HG02981 (cell line): ENCODE results near the gene PLA2G2F.
"Not testable (repeated sequence)": the region's sequence is repeated elsewhere in the genome, so short reads cannot be mapped to it uniquely, and the experiment has no call there.

Source experiments
- ATAC-seq: cut with Tn5 transposase; IDR thresholded peaks from one replicate; pipeline ENCODE4 v1.9.1; 2021; ENCODE audit warnings: mild to moderate bottlenecking, moderate library complexity; ENCODE audit not compliant: unreplicated experiment

Gene PLA2G2F

DNA sequence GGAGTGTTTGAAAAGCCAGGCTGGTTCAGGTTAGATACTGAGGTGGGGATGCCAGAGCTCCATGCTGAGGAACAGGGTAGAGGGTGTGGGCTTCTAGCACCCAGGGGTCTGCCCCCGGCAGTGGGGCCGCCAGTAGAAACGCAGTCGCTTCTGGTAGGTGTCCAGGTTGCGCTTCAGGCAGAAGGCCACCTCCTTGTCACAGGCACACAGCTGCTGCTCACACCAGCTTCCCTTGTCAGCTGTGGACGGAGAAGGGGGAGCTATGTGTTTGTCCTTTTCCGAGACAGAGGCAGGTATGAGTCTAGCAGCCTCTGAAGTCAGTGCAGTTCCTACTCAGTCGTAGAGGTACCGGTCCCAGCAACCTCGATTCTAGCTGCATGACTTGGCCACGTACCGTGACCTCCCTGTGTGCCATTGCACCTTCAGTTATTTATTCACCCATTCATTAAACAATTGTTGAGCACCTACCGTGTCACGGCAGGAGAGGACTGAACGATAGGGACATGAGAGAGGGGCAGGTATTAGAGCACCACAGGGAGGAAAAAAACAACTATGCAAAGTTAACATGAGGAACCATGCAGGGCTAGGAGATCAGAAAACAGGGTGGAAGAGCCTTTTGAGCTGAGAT, 25.0 kb upstream of the PLA2G2F start:
- no peak for ATAC-seq

GRCh38 chr1:20115479-20115878, 23.6 kb upstream of the PLA2G2F start:
- ATAC-seq = no peak

- ATAC-seq = no peak
Measured at GRCh38 chr1:20115916-20116315, 23.2 kb upstream of the PLA2G2F start.

DNA sequence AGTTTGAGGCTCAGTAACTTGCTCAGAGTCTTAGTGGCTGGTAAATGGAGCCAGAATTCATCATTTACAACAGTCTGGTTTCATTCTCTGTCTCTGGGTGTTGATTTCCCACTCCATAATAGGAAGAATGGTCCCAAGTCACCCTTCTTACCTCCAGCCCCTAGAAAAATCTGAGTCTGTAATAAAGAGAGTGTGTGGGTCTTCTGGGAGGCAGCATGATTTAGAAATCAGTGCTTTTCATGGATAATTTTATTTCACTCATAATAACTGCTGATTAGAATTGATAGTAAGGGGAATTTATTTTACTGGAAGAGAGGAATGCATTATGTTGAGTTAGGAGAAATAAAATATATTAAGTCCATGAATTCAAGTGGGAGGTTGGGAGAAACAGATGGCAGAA, 21.9 kb upstream of the PLA2G2F start:
- ATAC-seq = no peak

DNA sequence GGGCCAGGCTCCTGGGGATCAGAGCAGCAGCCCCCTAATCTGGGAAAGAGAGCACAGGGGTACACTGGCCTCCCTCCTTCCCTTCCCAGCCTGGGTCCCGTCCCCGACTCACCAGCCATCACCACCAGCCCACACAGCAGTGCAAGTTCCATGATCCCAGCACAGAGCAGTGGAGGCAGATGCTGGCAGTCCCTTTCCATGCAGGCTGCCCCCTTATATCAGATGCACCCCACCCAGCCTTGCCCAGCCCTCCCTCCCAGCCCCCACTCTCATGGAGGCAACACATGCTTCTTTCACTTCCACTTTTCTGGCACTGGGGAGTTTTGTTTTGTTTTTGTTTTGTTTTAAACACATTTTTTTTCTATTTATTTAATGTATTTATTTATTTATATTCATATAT, 19.8 kb upstream of the PLA2G2F start, which contains the start of gene PLA2G2D:
PLA2G2D (minus strand) TSS at position 190 of the 400 bp plus-strand sequence; CDS start at position 152, 38 bp downstream.
- ATAC-seq = no peak

GRCh38 chr1:20120796-20121195, 18.3 kb upstream of the PLA2G2F start:
- ATAC-seq = no peak

GRCh38 chr1:20123722-20124455, 15.2 kb upstream of the PLA2G2F start:
- no peak for ATAC-seq

- no peak for ATAC-seq
Measured at GRCh38 chr1:20124456-20125057, 14.6 kb upstream of the PLA2G2F start.

DNA sequence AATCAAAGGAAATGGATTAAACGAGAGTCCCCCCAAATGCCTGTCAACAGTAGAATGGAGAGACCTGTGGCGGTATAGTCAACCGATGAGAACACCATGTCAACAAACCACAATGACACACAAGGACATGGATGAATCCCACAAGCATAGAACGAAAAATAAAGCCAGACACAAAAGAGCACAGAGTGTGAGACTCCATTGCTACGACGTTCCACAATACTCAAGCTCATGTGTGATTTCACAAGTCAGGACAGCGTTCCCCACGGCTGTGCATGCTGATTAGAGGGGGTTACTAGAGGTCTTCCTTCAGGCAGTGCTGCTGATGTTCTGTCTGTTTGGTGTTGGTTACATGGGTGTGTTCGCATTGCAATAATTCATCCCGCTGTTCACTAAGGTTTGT, 14.0 kb upstream of the PLA2G2F start:
- ATAC-seq = no peak

GRCh38 chr1:20126041-20126805, 12.9 kb upstream of the PLA2G2F start:
- ATAC-seq = peak; percentile 50

DNA sequence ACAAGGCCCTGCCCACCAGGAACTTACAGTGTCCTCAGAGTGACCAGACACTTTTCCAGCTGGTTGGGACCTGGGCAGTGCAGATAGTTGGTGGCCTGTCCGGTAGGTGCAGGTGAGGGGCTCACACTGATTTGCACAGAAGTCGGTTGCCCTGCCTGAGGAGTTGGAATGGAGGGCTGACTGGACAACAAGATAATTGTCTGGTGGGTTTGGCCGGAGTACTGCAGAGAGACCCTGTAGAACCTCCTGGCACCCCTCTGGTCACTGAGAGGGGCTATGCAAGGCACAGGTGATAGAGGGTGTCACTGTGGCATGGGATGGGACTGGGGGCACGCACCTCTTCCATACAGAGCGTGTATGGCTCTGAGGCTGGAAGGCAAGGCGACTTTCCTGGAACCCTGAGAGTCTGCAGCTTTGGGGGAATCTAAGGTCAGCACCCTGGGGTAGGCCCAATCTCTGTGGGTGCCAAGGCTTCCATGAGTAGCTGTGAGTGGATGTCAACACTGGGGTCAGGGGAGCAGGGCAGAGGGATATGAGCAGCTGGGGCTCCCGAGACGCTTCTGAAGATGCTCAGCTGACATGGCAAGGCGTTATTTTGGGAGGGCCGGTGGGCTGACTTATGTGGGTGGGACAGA, 12.2 kb upstream of the PLA2G2F start:
- no peak for ATAC-seq

- not testable (repeated sequence) for ATAC-seq
Measured at GRCh38 chr1:20130518-20130917, 8.6 kb upstream of the PLA2G2F start.

- ATAC-seq = no peak
Measured at GRCh38 chr1:20134995-20135394, 4.1 kb upstream of the PLA2G2F start.

DNA sequence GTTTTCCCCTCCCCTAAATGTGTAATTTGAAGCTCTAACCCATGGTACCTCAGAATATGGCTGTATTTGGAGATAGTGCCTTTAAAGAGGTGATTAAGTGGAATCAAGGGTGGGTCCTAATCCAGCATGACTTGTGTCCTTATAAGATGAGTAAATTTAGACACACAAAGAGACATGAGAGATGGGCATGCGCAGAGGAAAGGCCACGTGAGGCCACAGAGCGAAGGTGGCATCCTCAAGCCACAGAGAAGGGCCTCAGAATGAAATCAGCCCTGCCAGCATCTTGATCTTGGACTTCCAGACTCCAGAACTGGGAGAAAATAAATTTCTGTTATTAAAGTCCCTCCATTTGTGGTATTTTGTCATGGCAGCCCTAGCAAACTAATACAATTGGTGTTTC, 2.9 kb upstream of the PLA2G2F start:
- ATAC-seq = no peak

- no peak for ATAC-seq
Measured at GRCh38 chr1:20137055-20137454, 2.1 kb upstream of the PLA2G2F start.

DNA sequence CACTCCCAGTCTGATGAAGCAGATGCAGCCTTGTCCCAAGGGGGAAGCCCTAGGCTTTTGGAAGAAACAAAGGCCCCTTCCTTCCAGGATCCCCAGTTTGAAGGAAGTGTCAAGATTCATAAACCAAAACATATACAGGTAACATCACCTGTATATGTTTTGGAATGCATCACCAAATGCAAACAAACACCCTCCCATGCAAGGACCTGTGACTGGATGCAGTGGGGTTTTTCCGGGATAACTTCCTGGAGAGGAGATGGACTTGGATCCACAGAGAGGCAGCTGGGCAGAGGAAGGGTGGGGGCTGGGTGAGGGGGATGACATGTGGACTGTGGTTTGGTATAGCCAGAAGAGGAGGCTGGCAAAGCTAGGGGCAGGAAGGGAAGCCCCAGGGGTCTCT, 1.5 kb upstream of the PLA2G2F start:
- no peak for ATAC-seq

- ATAC-seq = no peak
Measured at GRCh38 chr1:20138346-20138745, 777 bp upstream of the PLA2G2F start.

- ATAC-seq = no peak
Measured at GRCh38 chr1:20139776-20140612, 871 bp downstream of the PLA2G2F start.

DNA sequence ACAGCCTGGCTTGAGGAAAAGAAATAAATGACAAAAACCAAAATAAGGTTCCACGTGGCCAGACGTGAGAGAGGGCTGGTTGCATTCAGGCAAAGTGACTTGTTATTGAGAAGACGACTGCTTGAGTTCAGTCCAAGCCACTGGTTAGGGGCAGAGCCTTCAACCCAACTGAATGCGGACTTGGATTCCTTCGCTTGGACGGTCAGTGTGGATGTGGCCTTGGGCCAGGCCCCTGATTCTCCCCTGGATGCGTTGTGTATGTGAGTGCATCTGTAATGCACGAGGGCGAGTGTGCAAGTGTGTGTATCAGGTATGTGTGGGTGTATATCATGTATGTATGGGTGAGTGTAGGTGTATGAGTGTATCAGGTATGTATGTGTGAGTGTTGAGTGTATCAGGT, 1.9 kb downstream of the PLA2G2F start:
- ATAC-seq = no peak

DNA sequence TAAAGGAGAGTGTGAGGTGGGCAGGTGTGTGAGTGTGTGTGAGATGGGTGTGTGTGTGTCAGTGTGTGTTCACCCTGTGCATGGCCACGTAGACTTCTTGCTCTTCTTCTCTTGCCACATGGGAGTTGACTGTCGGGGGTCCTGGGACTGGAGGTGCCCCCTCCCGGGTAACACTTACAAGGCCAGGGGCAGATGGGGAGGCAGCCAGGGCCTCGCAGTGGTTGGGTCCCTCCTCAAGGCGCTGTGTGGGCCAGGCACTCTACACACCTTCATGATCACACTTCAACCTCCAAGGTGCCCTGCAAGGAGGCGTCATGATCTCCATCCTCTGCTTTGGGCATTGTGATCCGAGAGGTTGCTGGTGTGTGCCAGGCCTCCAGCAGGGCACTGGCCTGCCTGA, 2.3 kb downstream of the PLA2G2F start:
- no peak for ATAC-seq
